ENCODE measurements around the gene CRISP1.
"Not testable (repeated sequence)": the region's sequence is repeated elsewhere in the genome, so short reads cannot be mapped to it uniquely, and the experiment has no call there.

Gene CRISP1

DNA sequence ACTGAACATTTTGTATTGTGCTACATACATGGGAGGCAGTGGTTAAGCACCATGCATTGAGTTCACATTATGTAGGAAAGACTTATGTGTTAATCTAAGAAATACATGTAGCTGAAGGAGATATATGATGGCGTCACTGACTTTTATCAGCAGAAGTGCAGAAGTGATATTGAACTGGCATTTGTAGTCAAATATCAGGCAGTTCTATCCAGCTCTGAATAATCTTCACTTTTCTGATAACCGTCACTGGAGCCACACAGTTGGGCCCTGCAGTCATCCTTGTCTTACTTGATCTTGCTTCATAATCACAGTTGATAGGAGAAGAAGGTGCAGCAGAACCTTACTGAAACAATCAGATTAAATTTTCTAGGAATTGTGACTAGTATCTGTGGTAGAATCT, 26.4 kb downstream of the CRISP1 start:
- DNase-seq (ENCODE audit: low read depth), result no peak

DNA sequence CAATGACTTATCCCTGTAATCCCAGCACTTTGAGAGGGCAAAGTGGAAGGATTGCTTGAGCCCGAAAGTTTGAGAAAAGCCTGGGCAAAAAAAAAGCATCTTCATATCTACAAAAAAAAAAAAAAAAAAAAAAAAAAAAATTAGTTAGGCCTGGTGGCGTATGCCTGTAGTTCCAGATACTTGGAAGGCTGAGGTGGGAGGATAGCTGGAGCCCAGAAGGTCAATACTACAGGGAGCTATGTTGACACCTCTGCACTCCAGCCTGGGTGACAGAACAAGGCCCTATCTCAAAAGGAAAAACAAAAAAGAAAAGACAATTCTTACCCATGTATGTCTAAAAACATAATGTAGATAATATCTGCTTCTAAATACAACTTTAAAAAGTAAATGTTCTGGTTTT, 27.2 kb downstream of the CRISP1 start:
- no peak for DNase-seq (ENCODE audit: low read depth)

DNA sequence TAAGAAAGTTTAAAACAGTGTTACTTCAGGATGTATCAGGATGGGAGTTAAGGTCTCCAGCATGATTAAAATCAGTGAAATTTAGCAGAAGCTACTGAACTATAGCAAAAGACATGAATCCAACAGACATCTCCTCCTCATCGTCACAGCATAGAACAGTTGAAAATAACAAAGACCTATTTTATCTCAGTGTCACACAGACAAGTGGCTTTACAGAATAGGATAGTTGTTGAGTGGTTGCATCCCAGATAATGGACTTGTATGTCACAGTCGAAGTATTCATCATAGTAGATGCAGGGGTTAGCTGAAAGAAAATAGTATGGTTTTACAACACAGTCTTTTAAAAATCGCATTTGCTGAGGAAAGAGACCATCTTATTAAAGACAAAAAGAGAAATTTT, 31.2 kb downstream of the CRISP1 start:
- no peak for DNase-seq (ENCODE audit: low read depth)

GRCh38 chr6:49833386-49833785, 32.9 kb downstream of the CRISP1 start:
- DNase-seq (ENCODE audit: low read depth), result no peak

DNA sequence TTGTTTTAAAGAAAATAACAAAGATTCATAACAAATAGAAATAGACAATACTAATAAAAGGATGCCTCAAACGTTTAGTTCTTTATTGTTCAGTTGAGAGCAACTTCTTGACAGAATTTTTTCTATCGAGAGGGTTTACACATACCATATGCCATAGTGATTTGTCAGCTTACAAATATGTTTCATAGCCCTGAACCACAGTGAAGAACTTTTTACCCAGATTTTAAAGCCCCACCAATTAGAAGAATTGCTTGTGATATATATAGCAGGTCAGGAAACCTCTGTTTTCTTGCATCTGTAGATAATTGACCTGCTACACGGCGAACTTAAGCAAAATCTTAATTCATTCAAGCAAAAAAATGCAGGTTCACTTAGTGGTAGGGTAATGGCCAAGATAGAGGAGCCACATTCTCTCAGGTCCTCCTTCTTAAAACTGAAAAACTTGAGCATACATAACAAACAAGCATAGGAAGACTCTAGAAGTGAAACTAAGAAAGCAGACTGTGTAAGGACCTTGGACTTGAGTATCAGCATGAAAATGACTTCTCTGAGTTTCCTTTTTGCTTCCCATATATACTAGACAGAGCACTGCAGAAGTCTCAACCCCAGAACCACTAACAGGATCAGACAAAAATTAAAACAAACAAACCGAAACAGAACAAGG, 39.5 kb downstream of the CRISP1 start:
- DNase-seq (ENCODE audit: low read depth), result no peak

GRCh38 chr6:49815166-49815565, 51.2 kb downstream of the CRISP1 start:
- DNase-seq (ENCODE audit: low read depth), result no peak

DNA sequence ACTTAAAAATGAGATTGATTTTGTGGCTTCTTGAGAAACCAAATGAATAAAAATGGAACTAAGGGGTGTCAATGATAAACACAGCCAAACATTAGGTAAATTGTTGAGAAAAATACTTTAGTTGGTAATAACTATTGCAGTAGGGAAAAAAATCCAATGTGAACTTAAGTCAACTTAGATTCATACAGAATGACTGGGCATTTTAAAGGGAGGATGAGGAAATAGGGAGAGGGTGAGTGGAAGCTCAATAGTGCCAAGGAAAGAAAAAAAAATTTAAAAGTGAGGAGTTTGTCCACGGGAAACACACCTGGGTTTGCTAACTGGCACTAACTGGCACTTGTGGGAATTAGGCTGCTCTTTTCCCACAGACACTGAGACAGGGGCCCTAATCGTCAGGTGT, 53.1 kb downstream of the CRISP1 start:
- no peak for DNase-seq (ENCODE audit: low read depth)

DNA sequence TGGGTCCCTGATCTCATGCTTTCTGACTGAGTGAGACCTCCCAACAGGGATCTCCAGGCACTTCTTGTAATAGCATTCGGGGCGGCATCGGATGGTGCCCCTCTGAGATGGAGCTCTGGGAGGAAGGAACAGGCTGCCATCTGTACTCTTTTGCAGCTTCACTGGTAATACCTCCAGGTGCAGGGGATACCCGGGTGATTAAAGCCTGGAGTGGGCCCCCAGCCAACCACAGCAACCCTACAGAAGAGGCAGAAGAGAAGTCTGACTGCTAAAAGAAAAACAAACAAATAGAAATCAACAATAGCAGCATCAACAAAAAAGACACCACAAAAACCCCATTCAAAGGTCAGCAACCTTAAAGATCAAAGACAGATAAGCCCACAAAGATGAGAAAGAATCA, 60.2 kb downstream of the CRISP1 start:
- no peak for DNase-seq (ENCODE audit: low read depth)

DNA sequence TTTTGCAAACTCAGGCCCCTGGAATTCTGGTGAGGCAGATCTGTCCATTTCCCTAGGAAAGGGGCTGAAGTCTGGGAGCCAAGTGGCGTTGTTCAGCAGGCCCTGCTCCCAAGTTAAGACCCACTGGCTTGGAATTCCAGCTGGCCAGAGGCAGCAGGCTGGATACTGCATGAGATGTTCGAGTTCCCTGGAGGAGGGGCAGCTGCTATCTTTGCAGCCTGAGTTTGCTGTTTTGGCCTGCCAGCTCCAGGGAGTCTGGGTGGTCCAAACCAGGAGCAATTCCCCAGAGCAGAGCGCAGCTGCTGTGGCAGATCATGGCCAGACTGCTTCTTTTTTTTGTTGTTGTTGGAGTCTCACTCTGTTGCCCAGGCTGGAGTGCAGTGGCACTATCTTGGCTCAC, 61.1 kb downstream of the CRISP1 start:
- no peak for DNase-seq (ENCODE audit: low read depth)

- no peak for DNase-seq (ENCODE audit: low read depth)
Observed at GRCh38 chr6:49801525-49801924, 64.8 kb downstream of the CRISP1 start.

DNA sequence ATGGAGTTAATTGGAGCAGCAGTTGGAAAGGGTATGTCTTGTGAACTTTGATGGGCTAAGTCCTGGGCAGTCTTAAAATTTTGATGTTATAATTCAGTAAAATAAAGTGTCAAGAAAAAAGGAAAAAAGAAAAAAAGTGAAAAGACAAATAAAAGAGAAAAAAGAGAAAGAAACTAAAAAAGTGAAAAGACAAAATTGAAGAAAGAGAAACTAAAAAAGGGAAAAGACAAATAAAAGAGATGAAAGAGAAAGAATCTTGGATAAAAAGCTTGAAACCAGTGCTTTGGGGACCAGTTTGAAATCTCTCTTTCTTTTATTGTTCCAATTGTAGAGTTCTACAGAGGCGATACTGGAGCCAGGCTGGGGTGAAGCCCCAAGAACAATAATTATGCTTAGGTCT, 67.2 kb downstream of the CRISP1 start:
- DNase-seq (ENCODE audit: low read depth), result no peak

DNA sequence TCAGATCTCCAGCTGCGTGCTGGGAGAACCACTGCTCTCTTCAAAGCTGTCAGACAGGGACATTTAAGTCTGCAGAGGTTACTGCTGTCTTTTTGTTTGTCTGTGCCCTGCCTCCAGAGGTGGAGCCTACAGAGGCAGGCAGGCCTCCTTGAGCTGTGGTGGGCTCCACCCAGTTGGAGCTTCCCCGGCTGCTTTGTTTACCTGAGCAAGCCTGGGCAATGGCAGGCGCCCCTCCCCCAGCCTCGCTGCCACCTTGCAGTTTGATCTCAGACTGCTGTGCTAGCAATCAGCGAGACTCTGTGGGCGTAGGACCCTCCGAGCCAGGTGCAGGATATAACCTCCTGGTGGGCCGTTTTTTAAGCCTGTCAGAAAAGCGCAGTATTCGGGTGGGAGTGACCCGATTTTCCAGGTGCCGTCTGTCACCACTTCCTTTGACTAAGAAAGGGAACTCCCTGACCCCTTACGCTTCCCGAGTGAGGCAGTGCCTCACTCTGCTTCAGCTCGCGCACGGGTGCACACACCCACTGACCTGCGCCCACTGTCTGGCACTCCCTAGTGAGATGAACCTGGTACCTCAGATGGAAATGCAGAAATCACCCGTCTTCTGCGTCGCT, 69.4 kb downstream of the CRISP1 start:
- DNase-seq (ENCODE audit: low read depth), result not testable (repeated sequence)

GRCh38 chr6:49790341-49790740, 76.0 kb downstream of the CRISP1 start:
- no peak for DNase-seq (ENCODE audit: low read depth)

- no peak for DNase-seq (ENCODE audit: low read depth)
Observed at GRCh38 chr6:49787176-49787575, 79.2 kb downstream of the CRISP1 start, which contains the start of gene PGK2. PGK2 (minus strand) TSS chr6:49787285; CDS start chr6:49787187, 98 bp downstream.

- DNase-seq (ENCODE audit: low read depth), result no peak
Observed at GRCh38 chr6:49784272-49784671, 82.1 kb downstream of the CRISP1 start.

All from T follicular helper cell (primary cell).